MCF 10A (cell line): ENCODE data around the gene PROX1. TPM values are rescaled to one million over a fixed set of nuclear protein-coding genes. Genes with fewer than 3 reads are reported as not detected.

ENCODE experiments used
- BruUV-seq: library from RNA; stranded (reverse); fragments of 400-500 nt; replicated peaks from 2 replicates; lab custom pipeline; 2021; lab: Mats Ljungman, UMichigan
- CTCF ChIA-PET: fragments of 300-600 bp; sonication (Branson Sonifier 250); formaldehyde crosslinking; extraction: SDS; loops from one replicate; lab custom pipeline; 2021; ENCODE audit warnings: antibody characterized with exemption, inconsistent platforms; lab: Yijun Ruan, JAX
- POLR2A ChIA-PET: fragments of 300-600, 350-650 bp; sonication (Branson Sonifier 250); formaldehyde crosslinking; extraction: SDS; loops from one replicate; lab custom pipeline; 2020; ENCODE audit warnings: antibody characterized with exemption, inconsistent platforms; lab: Yijun Ruan, JAX
- DNase-seq: peaks from one replicate; pipeline ENCODE4 v3.0.0-alpha.2; 2018; ENCODE audit not compliant: unreplicated experiment
- H3K27ac Mint-ChIP-seq: one replicate; pipeline ENCODE4 v1.8.0; 2022; ENCODE audit warnings: mild to moderate bottlenecking, low read depth, mixed read lengths; ENCODE audit not compliant: unreplicated experiment
- H3K27me3 Mint-ChIP-seq: one replicate; pipeline ENCODE4 v1.8.0; 2022; ENCODE audit warnings: mixed read lengths; ENCODE audit not compliant: insufficient read depth, unreplicated experiment
- H3K36me3 Mint-ChIP-seq: one replicate; pipeline ENCODE4 v1.8.0; 2022; ENCODE audit warnings: mild to moderate bottlenecking, moderate library complexity, mixed read lengths; ENCODE audit not compliant: insufficient read depth, unreplicated experiment
- H3K4me1 Mint-ChIP-seq: one replicate; pipeline ENCODE4 v1.8.0; 2022; ENCODE audit warnings: mixed read lengths; ENCODE audit not compliant: insufficient read depth, unreplicated experiment
- H3K4me3 Mint-ChIP-seq: one replicate; pipeline ENCODE4 v1.8.0; 2022; ENCODE audit warnings: mild to moderate bottlenecking, moderate library complexity, mixed read lengths; ENCODE audit not compliant: unreplicated experiment
- H3K9me3 Mint-ChIP-seq: one replicate; pipeline ENCODE4 v1.8.0; 2022; ENCODE audit warnings: mixed read lengths; ENCODE audit not compliant: unreplicated experiment
- CTCF ChIP-seq: fragments of 200-600 bp; IDR thresholded peaks from one replicate; pipeline ENCODE4 v1.8.0; 2022; ENCODE audit warnings: antibody characterized with exemption, mild to moderate bottlenecking; ENCODE audit not compliant: unreplicated experiment
- intact Hi-C: fragments of 100-400 bp; cut with micrococcal nuclease; formaldehyde crosslinking; loops from 2 replicates; pipeline ENCODE4 v1.14.1; 2022
- total RNA-seq: library from RNA; stranded (reverse); gene quantifications from 2 replicates; pipeline ENCODE4 v1.2.3, GENCODE V29; 2022

The PROX1 gene
- total RNA-seq, 1 experiment from 2014 or later, result 0.61 TPM

GRCh38 chr1:213996320-213997037 lies 8.7 kb downstream of the PROX1 start:
- no TSS peak for BruUV-seq
- TF ChIP-seq CTCF, result no peak
- Mint-ChIP-seq H3K36me3 (no peaks in the 10 kb centered on the region), H3K4me1 (no peaks in the 10 kb centered on the region), H3K27me3 (peaks cover 94% of the 10 kb centered on the region), H3K27ac (no peak overlapping the region), H3K4me3 (no peak overlapping the region), H3K9me3 (no peaks in the 10 kb centered on the region)
- intact Hi-C loops, result no loop called here
- ChIA-PET POLR2A (interaction anchor here (1.1 kb wide), 1 partner anchor 9 kb away, joined by 6 read pairs; the partner anchor contains the start of gene PROX1), CTCF (interaction anchor here (0.6 kb wide), 1 partner anchor 26 kb away, joined by 4 read pairs; no protein-coding TSS in a partner anchor)
- peak; percentile 66 for DNase-seq

GRCh38 chr1:213997038-213997771 lies 9.4 kb downstream of the PROX1 start:
- Mint-ChIP-seq H3K27ac (no peak overlapping the region), H3K9me3 (no peaks in the 10 kb centered on the region), H3K36me3 (no peaks in the 10 kb centered on the region), H3K4me3 (no peak overlapping the region), H3K27me3 (peaks cover 87% of the 10 kb centered on the region), H3K4me1 (peaks cover under 1% of the 10 kb centered on the region)
- intact Hi-C loops, result no loop called here
- ChIA-PET POLR2A (interaction anchor here (1.1 kb wide), 1 partner anchor 9 kb away, joined by 6 read pairs; the partner anchor contains the start of gene PROX1), CTCF (interaction anchor here (0.5 kb wide), 1 partner anchor 868 kb away, joined by 3 read pairs; no protein-coding TSS in a partner anchor)
- TF ChIP-seq CTCF, result no peak
- BruUV-seq, result no TSS peak
- no peak for DNase-seq

- intact Hi-C loops, result no loop called here
- no peaks in the 10 kb centered on the region for H3K9me3 Mint-ChIP-seq
- no peaks in the 10 kb centered on the region for H3K36me3 Mint-ChIP-seq
- no peak overlapping the region for H3K27ac Mint-ChIP-seq
- ChIA-PET POLR2A (interaction anchor here (1.1 kb wide), 1 partner anchor 10 kb away, joined by 6 read pairs; the partner anchor contains the start of gene PROX1), CTCF (interaction anchor here (1.8 kb wide), 1 partner anchor 8 kb away, joined by 7 read pairs; no protein-coding TSS in a partner anchor)
- peaks cover 6% of the 10 kb centered on the region for H3K4me1 Mint-ChIP-seq
- no peak for TF ChIP-seq CTCF
- H3K4me3 Mint-ChIP-seq, result no peak overlapping the region
- no peak for DNase-seq
- BruUV-seq, result no TSS peak
- peaks cover 82% of the 10 kb centered on the region for H3K27me3 Mint-ChIP-seq
These were observed 10.0 kb downstream of the PROX1 start for GRCh38 chr1:213997772-213998107.

GRCh38 chr1:213998785-213999184 lies 11.0 kb downstream of the PROX1 start:
- Mint-ChIP-seq H3K4me3 (no peak overlapping the region), H3K9me3 (no peaks in the 10 kb centered on the region), H3K36me3 (no peaks in the 10 kb centered on the region), H3K27me3 (peaks cover 71% of the 10 kb centered on the region), H3K27ac (no peak overlapping the region), H3K4me1 (peaks cover 6% of the 10 kb centered on the region)
- intact Hi-C loops, result no loop called here
- ChIA-PET POLR2A (interaction anchor here (0.5 to 5.8 kb wide), 3 partner anchors 10 to 130 kb away, joined by 3 to 31 read pairs (median 3); partner anchors contain the start of gene PROX1), CTCF (interaction anchor here (0.8 to 1.8 kb wide), 2 partner anchors 9 to 272 kb away, joined by 4 to 7 read pairs; no protein-coding TSS in a partner anchor)
- DNase-seq, result no peak
- no TSS peak for BruUV-seq
- no peak for TF ChIP-seq CTCF
